ENCODE results near the gene MRM3. TPM values are rescaled to one million over a fixed set of nuclear protein-coding genes. Genes with fewer than 3 reads are reported as not detected.

MRM3 gene
- total RNA-seq: 12.3 TPM
- long read RNA-seq, transcript MRM3-201 (4 exons, 1,809 nt): major isoform, 18 of 28 reads
- long read RNA-seq, transcript MRM3-203 (3 exons, 727 nt): minor isoform, 6 of 28 reads
- long read RNA-seq, partial matches to known transcripts: 1 of 28 reads
- long read RNA-seq, other reads (novel, unspliced or antisense): 3 of 28 reads

- H3K4me3 ChIP-seq: peak within 1 kb of the TSS; percentile 92
- peaks cover 29% of the 10 kb centered on the region for H3K4me1 ChIP-seq
- no peaks in the 10 kb centered on the region for H3K27me3 ChIP-seq (ENCODE audit: low read depth)
- peaks cover 28% of the 10 kb centered on the region for H3K36me3 ChIP-seq
- peak within 1 kb of the TSS; percentile 85 for H3K27ac ChIP-seq
- DNase-seq: peak; percentile 96
- intact Hi-C loops (cut with DNase I): no loop called here
- ATAC-seq: peak; percentile 98
- peak; percentile 21 for TF ChIP-seq CTCF (IDR thresholded peaks at IDR 0.05)
- no peaks in the 10 kb centered on the region for H3K9me3 ChIP-seq
Measured at GRCh38 chr17:781805-782731, at the start of gene MRM3, which contains the start of gene GLOD4. MRM3 (plus strand) TSS chr17:782353; CDS start chr17:782379, 26 bp downstream. GLOD4 (minus strand) TSS chr17:782280; CDS start chr17:782255, 25 bp downstream.

- DNase-seq (peak; percentile 72), ATAC-seq (peak; percentile 72 to 73)
- Histone ChIP-seq H3K27ac (peak overlapping the region; percentile 76), H3K4me3 (peak overlapping the region; percentile 75), H3K9me3 (no peaks in the 10 kb centered on the region), H3K4me1 (peaks cover 20% of the 10 kb centered on the region), H3K36me3 (no peaks in the 10 kb centered on the region), H3K27me3 (ENCODE audit: low read depth) (no peaks in the 10 kb centered on the region)
- intact Hi-C loops (cut with DNase I): no loop called here
- no peak for TF ChIP-seq CTCF (IDR thresholded peaks at IDR 0.05)
Measured at GRCh38 chr17:732902-733720, 49.0 kb upstream of the MRM3 start.

- peaks cover 20% of the 10 kb centered on the region for H3K4me1 ChIP-seq
- no peak for TF ChIP-seq CTCF (IDR thresholded peaks at IDR 0.05)
- ATAC-seq: no peak
- intact Hi-C loops (cut with DNase I): no loop called here
- H3K27ac ChIP-seq: no peak overlapping the region
- H3K36me3 ChIP-seq: no peaks in the 10 kb centered on the region
- peak overlapping the region; percentile 75 for H3K4me3 ChIP-seq
- no peak for DNase-seq
- no peaks in the 10 kb centered on the region for H3K27me3 ChIP-seq (ENCODE audit: low read depth)
- no peaks in the 10 kb centered on the region for H3K9me3 ChIP-seq
Measured at GRCh38 chr17:733743-734142, 48.4 kb upstream of the MRM3 start.

- Histone ChIP-seq H3K4me1 (peaks cover 11% of the 10 kb centered on the region), H3K9me3 (no peaks in the 10 kb centered on the region), H3K36me3 (peaks cover 26% of the 10 kb centered on the region), H3K27ac (no peak overlapping the region), H3K4me3 (no peak overlapping the region), H3K27me3 (ENCODE audit: low read depth) (no peaks in the 10 kb centered on the region)
- intact Hi-C loops (cut with DNase I): no loop called here
- ATAC-seq (no peak), DNase-seq (no peak)
- TF ChIP-seq CTCF (IDR thresholded peaks at IDR 0.05): no peak
Measured at GRCh38 chr17:737561-738113, 44.5 kb upstream of the MRM3 start.
